Kasumi-1 (cell line): ENCODE data around the gene DHX58.
A peak's percentile ranks its signal among the peaks of the same experiment; 100 is the strongest.

Experiments
- DNase-seq, 2 experiments: peaks; one replicate each; lab custom pipeline; 2025; lab: John Stamatoyannopoulos, UW

Gene DHX58

GRCh38 chr17:42110301-42111264, 1.9 kb downstream of the DHX58 start:
- DNase-seq: no peak

- no peak for DNase-seq
Measured at GRCh38 chr17:42109086-42109485, 3.4 kb downstream of the DHX58 start.

GRCh38 chr17:42107597-42108576, 4.6 kb downstream of the DHX58 start:
- DNase-seq: no peak

- DNase-seq: no peak
Measured at GRCh38 chr17:42107124-42107523, 5.4 kb downstream of the DHX58 start.

- DNase-seq: no peak
Measured at GRCh38 chr17:42106009-42106408, 6.5 kb downstream of the DHX58 start.

GRCh38 chr17:42104264-42104663, 8.2 kb downstream of the DHX58 start:
- no peak for DNase-seq

- no peak for DNase-seq
Measured at GRCh38 chr17:42103221-42103954, 9.1 kb downstream of the DHX58 start.

GRCh38 chr17:42101513-42102292, 10.8 kb downstream of the DHX58 start:
- peak; percentile 35 to 50 for DNase-seq

- DNase-seq: no peak
Measured at GRCh38 chr17:42098730-42099399, 13.6 kb downstream of the DHX58 start.

- DNase-seq: no peak
Measured at GRCh38 chr17:42097691-42098631, 14.6 kb downstream of the DHX58 start, which contains the start of gene ZNF385C. Gene ZNF385C (minus strand): TSS chr17:42098473. CDS start chr17:42063056, 35,417 bp downstream.

- DNase-seq: no peak
Measured at GRCh38 chr17:42096360-42097111, 16.0 kb downstream of the DHX58 start.

- no peak for DNase-seq
Measured at GRCh38 chr17:42094375-42095069, 18.0 kb downstream of the DHX58 start.

GRCh38 chr17:42092939-42093338, 19.6 kb downstream of the DHX58 start:
- DNase-seq: no peak

GRCh38 chr17:42090964-42091790, 21.3 kb downstream of the DHX58 start:
- DNase-seq: no peak

GRCh38 chr17:42088736-42089135, 23.8 kb downstream of the DHX58 start:
- no peak for DNase-seq

GRCh38 chr17:42087736-42088705, 24.5 kb downstream of the DHX58 start:
- DNase-seq: no peak
